Suprapubic skin (tissue), 4 donors: Measurements from ENCODE around the gene SDF2.

Experiments used
- CTCF ChIP-seq, 2 donors: fragments of 200-600 bp in 1 of 2; fragments of 450-650 bp in 1 of 2; sonication (generic) in 1 of 2; IDR thresholded peaks; one replicate each; pipeline ENCODE4 v1.5.1; 2016 to 2019; ENCODE audit warnings: antibody characterized with exemption in 2 of 2, mild to moderate bottlenecking in 1 of 2, moderate library complexity in 1 of 2
- POLR2A ChIP-seq, 2 donors: fragments of 450-650 bp; IDR thresholded peaks; one replicate each; pipeline ENCODE4 v1.6.1; 2017; ENCODE audit warnings: antibody characterized with exemption in 2 of 2, mild to moderate bottlenecking in 2 of 2, moderate library complexity in 2 of 2
- POLR2AphosphoS5 ChIP-seq, 3 donors: sonication (generic); formaldehyde crosslinking; IDR thresholded peaks; one replicate each; pipeline ENCODE4 v1.6.1; 2017; ENCODE audit warnings: antibody characterized with exemption in 3 of 3

DNA sequence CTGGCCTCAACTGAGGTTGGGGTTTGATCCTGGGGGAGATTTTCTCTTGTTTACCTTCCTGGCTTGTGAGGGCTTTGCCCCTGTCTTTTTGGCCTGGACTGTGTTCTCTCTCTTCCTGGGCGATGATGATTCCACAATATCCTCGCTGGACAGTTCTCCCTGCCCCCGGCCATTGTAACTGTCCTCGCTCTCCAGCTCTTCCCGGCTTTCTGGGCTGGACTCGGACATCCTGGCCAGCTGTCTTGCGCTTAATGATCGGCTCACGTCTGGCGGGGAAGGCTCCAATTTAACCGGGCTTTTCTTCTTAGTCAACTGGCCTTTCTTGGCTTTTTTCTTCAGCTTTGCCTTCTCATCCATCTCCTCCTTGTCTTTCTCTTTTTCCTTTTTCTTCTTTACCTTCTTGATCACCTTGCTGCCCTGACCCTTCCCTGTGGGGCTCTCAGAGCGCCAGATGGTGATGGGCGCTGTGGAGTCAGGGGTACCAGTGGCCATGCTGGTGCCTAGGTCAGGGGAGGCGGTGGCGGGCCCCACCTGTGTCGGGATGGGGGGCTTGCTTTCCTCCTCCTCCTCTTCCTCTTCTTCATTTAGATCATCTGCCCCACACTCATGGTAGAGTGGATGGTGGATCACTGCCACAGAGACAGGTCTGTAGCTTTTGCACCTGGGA lies 42.0 kb upstream of the SDF2 start:
- no peak for TF ChIP-seq POLR2A (IDR thresholded peaks at IDR 0.05)
- TF ChIP-seq CTCF (IDR thresholded peaks at IDR 0.05) = no peak
- no peak for TF ChIP-seq POLR2AphosphoS5 (IDR thresholded peaks at IDR 0.05)
